H7 (cell line): Measurements from ENCODE around the gene GP1BB. TPM values are rescaled to one million over a fixed set of nuclear protein-coding genes. Genes with fewer than 3 reads are reported as not detected.

Experiments used
- total RNA-seq: library from RNA; depleted of rRNA; stranded (reverse); fragments of >200 nt; shearing (Covaris generic); gene quantifications from 2 replicates; pipeline ENCODE4 v1.2.3, GENCODE V29; 2014; rRNA removed

The GP1BB gene
- total RNA-seq, 1 experiment from 2014 or later = 3.7 TPM

Other genes with a start within 250 kb of the GP1BB start
- gene UFD1, start 244.3 kb upstream of the GP1BB start, total RNA-seq = 48.6 and 61.3 TPM in 2 replicates
- 35.8 and 36.8 TPM in 2 replicates for gene CDC45, start 243.6 kb upstream of the GP1BB start, total RNA-seq
- 2.0 and 3.0 TPM in 2 replicates for gene CLDN5, start 199.1 kb upstream of the GP1BB start, total RNA-seq
- gene SEPTIN5, start 9.0 kb upstream of the GP1BB start, total RNA-seq = 28.4 and 36.0 TPM in 2 replicates
- gene TBX1, start 37.2 kb downstream of the GP1BB start, total RNA-seq = 6.2 and 6.7 TPM in 2 replicates
- 31.4 and 38.2 TPM in 2 replicates for gene GNB1L, start 131.3 kb downstream of the GP1BB start, total RNA-seq
- gene RTL10, start 131.3 kb downstream of the GP1BB start, total RNA-seq = 12.3 and 12.7 TPM in 2 replicates
- gene COMT, start 218.2 kb downstream of the GP1BB start, total RNA-seq = 1.4 and 1.7 TPM in 2 replicates
- gene TXNRD2, start 218.3 kb downstream of the GP1BB start, total RNA-seq = 3.3 and 5.0 TPM in 2 replicates